ENCODE results near the gene GFY.

The GFY gene

DNA sequence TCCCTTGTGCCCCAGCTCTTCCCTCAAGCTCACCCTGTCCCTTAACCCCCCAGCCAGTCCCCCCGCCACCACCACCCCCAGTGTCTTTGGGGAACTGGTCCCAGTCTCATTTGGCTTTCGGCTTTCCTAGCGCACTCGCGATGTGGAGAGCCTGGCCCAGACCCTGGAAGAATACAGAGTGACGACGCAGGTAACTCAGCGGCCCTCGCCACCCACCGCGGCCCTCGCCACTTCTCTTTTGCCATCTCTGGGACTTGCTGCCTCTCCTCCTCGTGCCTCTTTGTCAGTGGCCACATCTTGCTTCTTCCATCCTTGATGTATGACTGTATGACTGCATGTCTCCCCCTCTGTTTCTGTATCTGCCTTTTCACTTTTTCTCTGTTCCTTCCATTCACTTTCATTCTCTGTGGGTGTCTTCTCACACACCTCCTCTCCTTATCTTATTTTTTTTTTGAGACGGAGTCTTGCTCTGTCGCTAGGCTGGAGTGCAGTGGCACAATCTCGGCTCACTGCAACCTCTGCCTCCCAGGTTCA is 17.6 kb upstream of the GFY start:
- no peak for DNase-seq (ENCODE audit: low read depth in 1 of 2, low spot score in 1 of 2)

DNA sequence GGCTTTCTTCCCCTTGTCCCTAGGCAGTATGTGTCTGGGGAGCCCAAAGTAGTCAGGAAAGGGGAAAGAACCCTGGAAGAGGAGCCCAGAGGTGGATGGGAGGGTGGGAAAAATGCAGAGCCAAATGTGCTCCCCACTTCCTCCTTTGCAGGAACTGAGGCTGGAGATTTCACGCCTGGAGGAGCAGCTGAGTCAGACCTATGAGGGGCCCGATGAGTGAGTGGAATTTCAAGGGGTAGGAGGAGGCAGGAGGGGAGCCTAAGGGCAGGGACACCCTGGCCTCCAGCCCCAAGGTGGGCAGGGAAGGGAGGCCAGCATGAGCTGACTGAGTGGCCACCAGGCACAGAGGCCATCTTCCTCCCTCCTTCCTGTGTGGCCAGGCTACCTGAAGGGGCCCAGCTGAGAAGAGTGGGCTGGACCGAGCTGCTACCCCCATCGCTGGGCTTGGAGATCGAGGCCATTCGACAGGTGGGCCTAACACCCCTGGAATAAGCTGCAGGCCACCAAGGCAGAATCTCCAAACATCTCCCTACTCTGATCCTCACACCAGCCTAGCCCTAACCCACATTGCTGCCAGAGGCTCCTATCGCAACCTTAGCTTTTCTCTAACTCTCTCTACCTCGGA is 16.3 kb upstream of the GFY start:
- no peak for DNase-seq (ENCODE audit: low read depth in 1 of 2, low spot score in 1 of 2)

DNA sequence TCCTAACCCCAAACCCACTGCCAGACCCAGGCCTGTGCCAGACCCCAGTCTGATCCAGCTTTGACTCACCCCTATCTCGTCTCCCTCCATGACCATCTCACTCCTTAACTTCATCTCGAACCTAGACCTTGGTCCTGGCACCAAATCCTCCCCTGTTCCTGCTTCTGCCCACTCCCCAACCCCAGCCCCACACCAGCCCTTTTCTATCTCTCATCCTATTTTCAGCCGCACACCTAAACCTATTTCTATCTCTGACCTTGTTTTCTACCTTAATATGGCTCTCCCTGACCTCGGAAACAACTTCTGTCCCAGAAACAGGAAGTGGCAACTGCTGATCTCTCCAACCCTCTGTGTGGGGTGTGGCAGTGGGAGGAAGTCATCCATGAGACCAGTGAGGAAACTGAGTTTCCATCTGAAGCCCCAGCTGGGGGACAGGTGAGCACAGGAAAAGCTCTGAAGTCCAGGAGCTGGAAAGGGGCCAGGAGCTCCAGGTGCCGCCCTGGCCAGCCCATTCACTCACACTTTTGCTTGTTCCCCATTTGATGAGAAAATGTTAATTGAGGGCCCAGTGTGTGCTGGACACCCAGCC is 15.7 kb upstream of the GFY start:
- DNase-seq (ENCODE audit: low read depth in 1 of 2, low spot score in 1 of 2): no peak

DNA sequence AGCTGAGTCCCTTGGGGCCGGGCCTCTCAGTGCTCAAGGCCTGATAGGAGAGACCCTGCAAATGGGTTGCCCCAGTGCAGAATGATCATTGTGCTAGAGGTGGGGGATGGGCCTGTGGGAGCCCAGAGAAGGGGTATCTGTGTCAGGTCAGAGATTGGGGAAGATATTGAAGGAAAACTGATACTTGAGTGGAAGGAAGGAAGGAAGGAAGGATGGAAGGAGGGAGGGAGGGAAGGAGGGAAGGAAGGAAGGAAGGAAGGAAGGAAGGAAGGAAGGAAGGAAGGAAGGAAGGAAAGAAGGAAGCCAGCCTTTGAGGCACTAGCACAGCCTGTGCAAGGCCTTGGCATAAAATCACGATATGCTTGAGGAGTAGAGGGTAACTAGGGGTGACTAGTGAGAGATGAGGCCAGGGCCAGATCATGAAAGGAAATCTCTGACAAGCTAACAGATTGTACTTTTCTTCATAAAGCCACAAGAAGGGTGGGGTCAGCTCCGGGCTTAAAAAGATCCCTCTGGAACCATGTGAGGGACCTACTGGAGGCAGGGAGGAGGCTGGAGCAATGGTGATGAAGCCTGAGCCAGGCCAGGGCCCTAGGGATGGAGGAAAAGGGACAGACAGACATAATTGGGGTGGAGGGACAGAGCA is 13.4 kb upstream of the GFY start:
- no peak for DNase-seq (ENCODE audit: low read depth in 1 of 2, low spot score in 1 of 2)

GRCh38 chr19:49413348-49413747 is 11.8 kb upstream of the GFY start:
- DNase-seq (ENCODE audit: low read depth in 1 of 2, low spot score in 1 of 2): no peak

DNA sequence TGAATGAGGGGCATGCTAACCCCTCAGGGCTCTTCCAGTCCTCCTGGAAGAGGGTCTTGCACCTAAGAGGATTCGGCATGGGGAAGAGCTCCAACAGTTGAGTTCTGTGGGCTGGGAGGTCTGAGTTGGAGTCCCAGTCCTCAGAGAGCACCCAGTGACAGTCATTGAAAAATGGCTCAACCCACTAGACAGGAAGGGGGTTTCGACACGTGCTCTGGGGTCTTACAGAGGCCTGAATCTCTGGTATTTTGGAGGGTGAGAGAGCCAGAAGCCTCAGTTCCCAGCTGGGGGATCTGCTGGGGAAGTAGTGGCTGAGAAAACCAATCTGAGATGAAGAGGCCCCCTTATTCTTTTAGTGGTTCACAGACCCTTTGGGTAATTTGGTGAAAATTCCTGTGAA is 10.9 kb upstream of the GFY start:
- DNase-seq (ENCODE audit: low read depth in 1 of 2, low spot score in 1 of 2): no peak

DNA sequence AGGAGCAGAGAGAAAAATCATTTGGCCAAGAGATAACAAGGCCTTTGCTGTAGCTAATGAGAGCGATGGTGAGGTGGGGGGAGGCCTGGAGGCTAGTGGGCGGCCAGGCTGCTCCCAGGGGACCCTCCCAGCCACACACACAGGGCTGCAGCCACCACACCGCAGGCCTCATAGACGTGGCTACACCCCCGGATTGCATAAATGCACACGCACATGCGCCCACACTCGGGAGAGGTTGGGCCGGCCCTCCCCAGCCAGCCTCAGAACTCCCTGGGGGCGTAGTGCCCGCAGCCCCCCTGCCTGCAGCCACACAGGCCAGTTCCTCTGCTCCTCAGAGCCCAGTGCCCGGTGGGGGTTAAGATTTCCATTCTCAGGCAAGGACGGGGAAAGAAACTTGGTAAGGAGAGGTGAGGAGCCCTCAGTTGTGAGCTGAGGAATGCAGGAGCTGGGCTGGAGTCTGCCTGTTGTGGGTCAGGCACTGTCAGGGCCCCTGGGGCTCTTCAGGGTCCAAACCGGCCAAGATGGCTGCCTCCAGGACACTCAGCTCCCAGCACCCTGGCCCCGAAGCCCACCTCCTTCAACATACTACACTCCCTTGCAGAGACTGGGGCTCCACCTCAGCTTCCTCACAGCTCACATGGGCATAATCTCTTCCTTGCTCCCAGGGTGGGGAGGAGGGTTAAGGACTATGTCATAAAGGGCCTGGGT is 9.9 kb upstream of the GFY start:
- DNase-seq (ENCODE audit: low read depth in 1 of 2, low spot score in 1 of 2): no peak

- DNase-seq (ENCODE audit: low read depth in 1 of 2, low spot score in 1 of 2): no peak
These were observed 9.4 kb upstream of the GFY start for GRCh38 chr19:49415810-49416200.

DNA sequence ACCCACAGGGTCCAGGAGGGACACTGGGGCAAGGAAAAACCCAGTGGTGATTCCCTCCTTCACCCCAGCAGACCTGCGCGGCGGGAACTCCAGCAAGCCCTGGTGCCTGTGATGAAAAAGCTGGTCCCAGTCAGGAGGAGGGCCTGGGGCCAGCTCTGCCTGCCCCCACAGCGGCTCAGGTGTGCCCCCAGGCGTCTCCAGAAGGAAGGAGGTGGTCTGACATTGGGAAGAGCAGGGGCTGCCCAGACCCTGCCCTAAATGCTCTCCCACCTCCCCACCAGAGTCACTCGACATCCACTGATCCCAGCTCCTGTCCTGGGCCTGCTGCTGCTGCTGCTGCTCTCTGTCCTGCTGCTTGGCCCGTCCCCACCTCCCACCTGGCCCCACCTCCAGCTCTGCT is 8.1 kb upstream of the GFY start:
- no peak for DNase-seq (ENCODE audit: low read depth in 1 of 2, low spot score in 1 of 2)

GRCh38 chr19:49418511-49418910 is 6.7 kb upstream of the GFY start:
- DNase-seq (ENCODE audit: low read depth in 1 of 2, low spot score in 1 of 2): no peak

DNA sequence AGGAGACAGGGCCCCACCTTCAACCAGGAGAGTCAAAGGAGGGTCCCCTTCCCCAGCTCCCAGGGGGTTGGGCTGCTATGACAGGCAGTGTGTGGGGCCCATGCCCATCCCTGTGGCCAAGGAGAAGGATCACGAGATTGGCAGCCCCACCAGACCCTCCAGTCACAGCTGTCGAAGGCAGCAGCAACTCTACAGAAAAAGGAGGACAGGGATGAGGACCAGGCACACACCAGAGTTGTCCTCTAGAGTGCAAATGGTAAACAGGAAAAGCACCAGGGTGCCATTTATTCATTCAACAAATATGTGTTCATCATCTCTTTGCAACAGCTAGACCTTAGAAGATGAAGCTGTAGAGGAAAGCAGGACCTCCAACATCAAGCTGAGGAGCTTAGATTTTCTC is 6.0 kb upstream of the GFY start:
- DNase-seq (ENCODE audit: low read depth in 1 of 2, low spot score in 1 of 2): no peak

DNA sequence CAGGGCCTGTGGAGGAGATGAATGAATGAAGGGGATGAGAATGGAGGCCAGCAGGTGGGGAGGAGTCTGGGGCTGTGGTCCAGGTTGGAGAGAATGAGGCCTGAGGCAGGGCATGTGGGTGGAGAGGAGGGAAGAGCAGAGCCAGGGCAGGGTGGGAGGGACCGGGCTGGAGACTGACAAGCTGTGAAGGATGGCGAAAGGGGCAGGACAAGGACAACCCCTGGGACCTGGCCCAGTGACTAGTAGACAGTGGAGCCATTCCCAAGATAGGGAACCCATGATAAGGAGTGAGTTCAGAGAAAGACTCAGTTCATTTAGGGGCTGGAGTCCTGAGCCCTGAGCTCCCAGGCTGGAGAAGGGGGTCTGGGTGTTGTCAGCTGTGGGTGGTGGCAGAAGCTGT is 5.0 kb upstream of the GFY start:
- DNase-seq (ENCODE audit: low read depth in 1 of 2, low spot score in 1 of 2): no peak

- DNase-seq (ENCODE audit: low read depth in 1 of 2, low spot score in 1 of 2): no peak
These were observed 3.9 kb upstream of the GFY start for GRCh38 chr19:49421039-49421877.

- no peak for DNase-seq (ENCODE audit: low read depth in 1 of 2, low spot score in 1 of 2)
These were observed 3.3 kb upstream of the GFY start for GRCh38 chr19:49421878-49422202.

DNA sequence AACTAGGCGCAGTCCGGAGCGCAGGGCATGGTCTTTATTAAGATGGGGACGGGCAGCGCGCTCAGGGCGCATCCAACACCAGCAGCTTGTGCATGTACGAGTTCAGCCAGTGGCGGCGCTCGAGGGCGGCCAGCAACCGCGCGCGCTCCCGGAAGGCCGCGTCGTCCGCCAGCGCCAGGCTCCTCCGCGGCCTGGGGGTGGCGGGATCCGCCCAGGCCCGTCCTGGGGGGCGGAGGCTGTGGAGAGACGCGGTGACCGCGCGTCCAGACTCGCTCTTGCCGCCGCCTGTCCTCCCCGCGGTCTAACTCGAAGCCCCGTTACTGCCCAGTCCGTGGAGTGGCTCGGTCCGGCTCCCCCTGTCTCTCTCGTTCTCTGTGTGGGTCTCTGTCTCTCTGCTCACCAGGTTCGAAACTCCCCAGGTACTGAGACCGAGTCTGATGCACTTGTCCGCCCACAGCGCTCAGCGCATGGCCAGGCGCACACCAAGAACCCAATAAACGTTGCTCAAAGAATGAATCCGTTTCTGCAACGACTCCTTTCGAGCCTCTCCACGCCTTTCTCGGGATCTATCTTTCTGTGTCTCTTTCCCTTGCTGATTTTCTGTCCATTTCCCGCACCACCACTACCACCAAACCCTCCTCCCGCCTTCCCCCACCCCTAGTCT is 2.6 kb upstream of the GFY start:
- no peak for DNase-seq (ENCODE audit: low read depth in 1 of 2, low spot score in 1 of 2)

GRCh38 chr19:49423071-49423984 is 1.9 kb upstream of the GFY start, which contains the start of gene PTH2:
Gene PTH2, minus strand, starts transcription at chr19:49423441. Its CDS starts 102 bp downstream, at chr19:49423339.
- DNase-seq (ENCODE audit: low read depth in 1 of 2, low spot score in 1 of 2): no peak

GRCh38 chr19:49423985-49424303 is 1.2 kb upstream of the GFY start:
- no peak for DNase-seq (ENCODE audit: low read depth in 1 of 2, low spot score in 1 of 2)

DNA sequence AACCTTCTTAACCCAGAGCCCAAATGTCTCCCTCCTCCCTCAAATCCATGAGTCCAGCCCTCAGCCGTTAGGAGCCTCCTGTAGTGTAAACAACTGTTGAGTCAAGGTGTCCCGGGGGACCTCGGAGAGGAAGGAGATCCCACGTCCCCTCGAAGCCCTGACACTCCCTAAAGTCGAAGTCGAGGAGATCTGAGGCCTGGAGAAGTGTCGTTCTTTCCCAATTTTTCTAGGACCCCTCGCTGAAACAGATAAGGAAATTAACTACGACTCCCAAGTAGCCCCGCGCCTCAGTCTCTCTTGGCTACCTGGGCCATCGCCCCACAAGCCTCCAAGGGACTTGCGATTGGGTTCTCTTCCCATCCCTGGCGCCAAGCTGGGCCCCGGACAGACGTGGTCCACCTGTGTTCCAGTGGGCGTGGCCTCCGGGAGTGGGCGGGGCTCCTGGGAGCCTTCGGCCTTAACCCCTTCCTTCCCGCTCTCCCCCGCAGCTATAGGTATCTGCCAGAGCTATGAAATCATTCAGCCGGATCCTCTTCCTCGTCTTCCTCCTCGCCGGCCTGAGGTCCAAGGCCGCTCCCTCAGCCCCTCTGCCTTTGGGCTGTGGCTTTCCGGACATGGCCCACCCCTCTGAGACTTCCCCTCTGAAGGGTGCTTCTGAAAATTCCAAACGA is 869 bp downstream of the GFY start:
- no peak for DNase-seq (ENCODE audit: low read depth in 1 of 2, low spot score in 1 of 2)

GRCh38 chr19:49427339-49427738 is 2.2 kb downstream of the GFY start:
- no peak for DNase-seq (ENCODE audit: low read depth in 1 of 2, low spot score in 1 of 2)
